ENCODE results near the gene NRG3.

Gene NRG3

DNA sequence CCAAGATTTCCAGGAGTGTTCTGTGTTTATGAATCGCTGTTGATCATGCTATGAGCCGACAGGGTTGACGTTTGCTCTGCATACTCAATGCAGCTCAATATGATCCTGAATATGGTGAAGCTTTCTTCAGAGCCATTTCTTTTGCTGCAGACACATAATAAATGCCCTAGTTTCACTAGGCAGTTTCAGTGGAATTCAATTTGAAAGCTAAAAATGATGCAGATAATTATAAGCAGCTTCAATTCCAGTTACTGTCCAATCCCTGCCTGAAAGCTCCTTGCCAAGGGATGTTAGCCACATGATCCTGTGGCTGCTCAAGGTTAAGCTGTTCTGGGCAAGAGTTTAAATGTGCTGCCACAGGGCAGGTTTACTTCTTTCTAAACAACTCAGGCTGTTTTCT, 805.6 kb downstream of the NRG3 start:
- H3K4me3 ChIP-seq (ENCODE audit: low read depth, low read length): no peak overlapping the region
- no peak for DNase-seq (ENCODE audit: low read depth)
- TF ChIP-seq, protein P1, sequence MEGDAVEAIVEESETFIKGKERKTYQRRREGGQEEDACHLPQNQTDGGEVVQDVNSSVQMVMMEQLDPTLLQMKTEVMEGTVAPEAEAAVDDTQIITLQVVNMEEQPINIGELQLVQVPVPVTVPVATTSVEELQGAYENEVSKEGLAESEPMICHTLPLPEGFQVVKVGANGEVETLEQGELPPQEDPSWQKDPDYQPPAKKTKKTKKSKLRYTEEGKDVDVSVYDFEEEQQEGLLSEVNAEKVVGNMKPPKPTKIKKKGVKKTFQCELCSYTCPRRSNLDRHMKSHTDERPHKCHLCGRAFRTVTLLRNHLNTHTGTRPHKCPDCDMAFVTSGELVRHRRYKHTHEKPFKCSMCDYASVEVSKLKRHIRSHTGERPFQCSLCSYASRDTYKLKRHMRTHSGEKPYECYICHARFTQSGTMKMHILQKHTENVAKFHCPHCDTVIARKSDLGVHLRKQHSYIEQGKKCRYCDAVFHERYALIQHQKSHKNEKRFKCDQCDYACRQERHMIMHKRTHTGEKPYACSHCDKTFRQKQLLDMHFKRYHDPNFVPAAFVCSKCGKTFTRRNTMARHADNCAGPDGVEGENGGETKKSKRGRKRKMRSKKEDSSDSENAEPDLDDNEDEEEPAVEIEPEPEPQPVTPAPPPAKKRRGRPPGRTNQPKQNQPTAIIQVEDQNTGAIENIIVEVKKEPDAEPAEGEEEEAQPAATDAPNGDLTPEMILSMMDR (IDR thresholded peaks at IDR 0.05; ENCODE audit: low read depth, low read length, missing control alignments): no peak

DNA sequence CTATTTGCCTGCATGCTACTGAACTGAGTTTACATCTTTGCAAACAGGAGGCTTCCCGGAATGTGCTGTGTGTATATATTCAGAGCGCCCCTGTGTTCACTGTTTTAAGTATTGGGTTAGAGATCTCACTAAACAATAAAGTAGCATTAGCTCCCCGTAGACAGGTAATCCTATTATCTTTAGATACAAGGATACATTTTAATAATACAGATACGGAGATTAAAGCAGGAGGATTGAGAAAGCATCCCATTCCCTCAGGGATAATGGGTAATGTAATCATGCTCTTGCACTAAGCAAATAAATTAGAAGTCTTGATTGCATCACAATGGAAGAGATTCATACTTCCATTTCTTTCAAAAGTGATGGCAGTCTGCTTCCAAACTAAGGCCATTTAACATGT, 809.0 kb downstream of the NRG3 start:
- no peak for DNase-seq (ENCODE audit: low read depth)
- TF ChIP-seq, protein P1 (IDR thresholded peaks at IDR 0.05; ENCODE audit: low read depth, low read length, missing control alignments): no peak
- no peak overlapping the region for H3K4me3 ChIP-seq (ENCODE audit: low read depth, low read length)

DNA sequence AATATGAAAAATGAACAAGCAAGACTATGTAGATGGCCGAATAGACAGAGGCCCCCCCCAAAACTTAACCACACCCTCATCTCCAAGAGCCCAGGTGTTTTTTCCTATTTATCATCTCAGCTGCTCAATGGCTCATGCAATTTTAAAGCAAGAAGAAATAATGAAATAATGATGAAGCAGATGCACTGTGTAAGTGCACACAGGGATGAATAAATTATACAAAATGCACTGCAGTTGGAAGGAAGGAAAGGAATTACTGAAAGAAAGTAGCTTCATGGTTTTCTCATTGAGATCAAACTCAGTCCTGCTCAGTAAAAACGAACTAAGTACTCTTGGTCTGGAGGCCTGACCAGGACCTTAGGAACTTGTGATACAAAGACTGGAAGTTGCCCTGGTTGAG, 810.1 kb downstream of the NRG3 start:
- TF ChIP-seq, protein P1 (IDR thresholded peaks at IDR 0.05; ENCODE audit: low read depth, low read length, missing control alignments): no peak
- DNase-seq (ENCODE audit: low read depth): no peak
- H3K4me3 ChIP-seq (ENCODE audit: low read depth, low read length): no peak overlapping the region

DNA sequence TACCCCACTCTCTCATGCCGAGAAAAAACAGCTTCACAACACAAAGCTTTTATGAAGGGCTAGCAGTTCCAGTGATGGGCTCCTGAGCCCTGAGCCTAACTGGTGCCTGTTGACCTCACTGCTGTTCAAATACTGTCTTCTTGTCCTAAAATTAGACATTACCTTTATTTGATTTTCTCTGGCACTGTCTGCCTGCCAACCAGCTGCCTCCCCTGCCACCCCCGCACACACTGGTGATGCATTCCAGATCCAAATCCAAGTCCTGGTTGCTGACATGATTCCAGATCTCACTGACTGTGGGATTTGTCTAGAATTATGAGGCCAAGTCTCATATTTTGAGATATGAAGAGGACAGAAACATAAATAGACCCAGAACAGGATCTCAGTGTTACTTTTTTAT, 816.2 kb downstream of the NRG3 start:
- DNase-seq (ENCODE audit: low read depth): no peak
- no peak overlapping the region for H3K4me3 ChIP-seq (ENCODE audit: low read depth, low read length)
- TF ChIP-seq, protein P1 (IDR thresholded peaks at IDR 0.05; ENCODE audit: low read depth, low read length, missing control alignments): no peak

DNA sequence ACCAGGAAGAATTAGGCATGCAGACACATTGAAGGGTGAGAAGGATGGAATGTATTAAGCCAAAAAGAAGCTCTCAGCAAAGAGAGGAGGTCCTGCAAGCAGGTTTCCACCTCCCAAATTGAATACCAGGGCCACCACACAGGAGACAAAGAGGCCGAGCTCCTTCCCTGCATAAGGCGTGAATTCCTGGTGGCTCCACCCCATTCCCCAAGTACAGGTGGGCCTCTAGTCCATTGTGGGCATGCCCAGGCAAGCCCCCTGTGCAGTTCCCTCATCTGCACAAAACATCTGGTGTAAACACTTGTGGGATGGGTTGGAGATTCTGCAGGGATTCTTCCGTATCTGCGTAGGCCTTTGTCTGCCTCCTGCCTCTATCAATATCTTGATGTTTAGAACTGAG, 817.5 kb downstream of the NRG3 start:
- no peak overlapping the region for H3K4me3 ChIP-seq (ENCODE audit: low read depth, low read length)
- TF ChIP-seq, protein P1 (IDR thresholded peaks at IDR 0.05; ENCODE audit: low read depth, low read length, missing control alignments): no peak
- DNase-seq (ENCODE audit: low read depth): no peak

DNA sequence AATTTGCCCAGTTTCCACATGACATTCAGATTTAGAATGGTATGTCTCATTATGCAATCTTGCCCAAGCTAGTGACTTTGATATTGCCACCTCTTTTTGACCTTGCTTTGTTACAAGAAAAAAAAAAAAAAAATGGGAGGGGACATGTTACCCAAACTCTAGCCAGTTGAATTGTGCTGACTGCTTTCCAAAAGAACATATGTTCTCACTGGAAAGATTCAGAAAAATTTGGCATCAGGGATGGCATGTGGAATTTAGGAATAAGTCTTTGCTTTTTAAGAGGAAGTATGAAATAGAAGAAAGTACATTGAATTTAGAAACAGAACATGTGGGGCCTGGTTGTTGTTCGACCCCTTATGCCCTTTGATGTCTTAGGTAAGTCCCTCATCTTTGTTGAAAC, 846.8 kb downstream of the NRG3 start:
- TF ChIP-seq, protein P1 (IDR thresholded peaks at IDR 0.05; ENCODE audit: low read depth, low read length, missing control alignments): no peak
- no peak for DNase-seq (ENCODE audit: low read depth)
- no peak overlapping the region for H3K4me3 ChIP-seq (ENCODE audit: low read depth, low read length)

DNA sequence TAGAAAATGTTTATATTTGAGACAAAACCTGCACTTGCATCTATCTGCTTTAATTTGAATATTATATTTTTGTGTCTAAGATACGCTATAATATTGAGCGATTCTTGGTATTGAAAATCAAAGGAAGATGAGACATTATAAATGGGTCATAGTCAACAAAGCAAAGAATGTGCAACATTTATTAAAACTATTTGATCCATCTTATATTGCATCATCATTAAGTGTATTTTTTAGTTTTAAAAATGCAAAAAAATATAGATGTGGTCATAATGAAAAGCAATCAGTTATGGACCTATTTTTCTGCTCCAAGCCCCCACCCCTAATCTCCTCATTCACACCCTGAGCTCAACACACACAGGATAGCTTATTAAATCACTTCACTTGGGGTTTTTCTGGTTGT, 847.3 kb downstream of the NRG3 start:
- DNase-seq (ENCODE audit: low read depth): no peak
- H3K4me3 ChIP-seq (ENCODE audit: low read depth, low read length): no peak overlapping the region
- TF ChIP-seq, protein P1 (IDR thresholded peaks at IDR 0.05; ENCODE audit: low read depth, low read length, missing control alignments): no peak

Data from GM12864 (cell line).